H1 (cell line): ENCODE results near the gene KCNC4. TPM values are rescaled to one million over a fixed set of nuclear protein-coding genes. Genes with fewer than 3 reads are reported as not detected.

Experiments
- CTCF ChIA-PET: fragments of 300-600 bp; sonication (Branson Sonifier 250); formaldehyde crosslinking; loops from one replicate; lab custom pipeline; 2021; ENCODE audit not compliant: partially characterized antibody; lab: Charles Lee
- POLR2A ChIA-PET: fragments of 300-600 bp; sonication (Branson Sonifier 250); formaldehyde crosslinking; loops from one replicate; lab custom pipeline; 2021; ENCODE audit warnings: inconsistent platforms; ENCODE audit not compliant: partially characterized antibody; lab: Charles Lee
- DNase-seq, 2 experiments: peaks; one replicate each; pipeline versions ENCODE4 v3.0.0 to v3.0.0-alpha.2; 2010 to 2022; ENCODE audit warnings: low spot score in 2 of 2, low read depth in 1 of 2, mixed read lengths in 1 of 2
- FAIRE-seq: peaks from 2 replicates; lab custom pipeline; 2011; peaks lifted over from hg19 to GRCh38; lab: Jason Lieb, UNC
- H2AFZ ChIP-seq: 2 replicates; pipeline ENCODE4 v1.8.1; 2012; ENCODE audit warnings: low read length, inconsistent platforms
- H2AK5ac ChIP-seq: 2 replicates; pipeline ENCODE4 v1.6.1; 2013; ENCODE audit warnings: low read depth, low read length
- H2BK120ac ChIP-seq: replicated peaks from 2 replicates; pipeline ENCODE3; 2013; ENCODE audit warnings: low read depth, low read length, inconsistent platforms
- H2BK12ac ChIP-seq: 2 replicates; pipeline ENCODE4 v1.6.1; 2013; ENCODE audit warnings: low read depth, low read length
- H2BK15ac ChIP-seq: 2 replicates; pipeline ENCODE4 v1.6.1; 2013; ENCODE audit warnings: low read length
- H2BK20ac ChIP-seq: 2 replicates; pipeline ENCODE4 v1.6.1; 2013; ENCODE audit warnings: low read length
- H2BK5ac ChIP-seq: 2 replicates; pipeline ENCODE4 v1.6.1; 2013; ENCODE audit warnings: low read depth, low read length
- H3K14ac ChIP-seq: 2 replicates; pipeline ENCODE4 v1.6.1; 2013; ENCODE audit warnings: inconsistent platforms; ENCODE audit not compliant: insufficient read length
- H3K18ac ChIP-seq: 2 replicates; pipeline ENCODE4 v1.6.1; 2013; ENCODE audit warnings: low read length; ENCODE audit errors: extremely low read depth
- H3K23ac ChIP-seq: 2 replicates; pipeline ENCODE4 v1.6.1; 2013; ENCODE audit warnings: inconsistent platforms; ENCODE audit not compliant: insufficient read length
- H3K23me2 ChIP-seq: 2 replicates; pipeline ENCODE4 v1.6.1; 2013; ENCODE audit warnings: low read depth, low read length
- H3K27ac ChIP-seq: 2 replicates; pipeline ENCODE4 v1.6.1; 2011; ENCODE audit warnings: low read depth, low read length, inconsistent platforms
- H3K27me3 ChIP-seq, 4 experiments: replicated peaks in 1 of 4; 1 replicate in 1 of 4; 2 replicates in 3 of 4; pipeline versions ENCODE4 v1.6.1 to v1.8.1; 2011 to 2013; ENCODE audit warnings: low read length in 3 of 4, mild to moderate bottlenecking in 3 of 4, inconsistent platforms in 2 of 4, mixed read lengths in 2 of 4, moderate library complexity in 1 of 4; ENCODE audit not compliant: control insufficient read depth in 3 of 4, insufficient read depth in 3 of 4; ENCODE audit errors: extremely low read depth in 1 of 4
- H3K36me3 ChIP-seq, 4 experiments: 2 replicates each; pipeline versions ENCODE4 v1.6.1 to v1.8.1; 2011 to 2013; ENCODE audit warnings: mild to moderate bottlenecking in 4 of 4, low read length in 3 of 4, moderate library complexity in 2 of 4, control low read depth in 1 of 4, inconsistent platforms in 1 of 4; ENCODE audit not compliant: insufficient read depth in 4 of 4, control insufficient read depth in 2 of 4
- H3K4ac ChIP-seq: replicated peaks from 2 replicates; pipeline ENCODE3; 2013; ENCODE audit warnings: low read length, low read depth, mixed read lengths, inconsistent platforms; ENCODE audit not compliant: insufficient read length
- H3K4me1 ChIP-seq, 4 experiments: replicated peaks in 1 of 4; 1 replicate in 1 of 4; 2 replicates in 3 of 4; pipeline versions ENCODE4 v1.6.1 to v1.8.1; 2011 to 2013; ENCODE audit warnings: low read length in 3 of 4, inconsistent platforms in 2 of 4, mixed read lengths in 1 of 4; ENCODE audit not compliant: insufficient read depth in 4 of 4, control insufficient read depth in 3 of 4
- H3K4me2 ChIP-seq, 2 experiments: 2 replicates each; pipeline versions ENCODE4 v1.6.1 to v1.8.1; 2011 to 2013; ENCODE audit warnings: low read depth in 2 of 2, low read length in 2 of 2, control low read depth in 1 of 2, inconsistent platforms in 1 of 2, mild to moderate bottlenecking in 1 of 2; ENCODE audit not compliant: insufficient read depth in 1 of 2
- H3K4me3 ChIP-seq, 4 experiments: fragments of 200-600, 300-600 bp in 1 of 4; sonication (generic), shearing (Covaris generic), sonication (Bioruptor Twin) in 1 of 4; 2 replicates each; pipeline versions ENCODE4 v1.5.1 to v1.8.1; 2011 to 2016; ENCODE audit warnings: low read length in 4 of 4, low read depth in 3 of 4, control low read depth in 2 of 4, inconsistent platforms in 2 of 4, mild to moderate bottlenecking in 2 of 4, mixed read lengths in 1 of 4, moderate library complexity in 1 of 4; ENCODE audit not compliant: insufficient read depth in 2 of 4; ENCODE audit errors: extremely low read depth in 1 of 4
- H3K56ac ChIP-seq: replicated peaks from 2 replicates; pipeline ENCODE3; 2013; ENCODE audit warnings: low read depth, mild to moderate bottlenecking, mixed read lengths, low read length, inconsistent platforms; ENCODE audit not compliant: insufficient read length
- H3K79me1 ChIP-seq: 2 replicates; pipeline ENCODE4 v1.6.1; 2013; ENCODE audit warnings: low read depth, low read length, control low read depth
- H3K79me2 ChIP-seq, 2 experiments: 2 replicates each; pipeline versions ENCODE4 v1.6.1 to v1.8.1; 2012 to 2013; ENCODE audit warnings: low read length in 2 of 2, mild to moderate bottlenecking in 2 of 2, inconsistent platforms in 1 of 2; ENCODE audit not compliant: insufficient read depth in 2 of 2, control insufficient read depth in 1 of 2
- H3K9ac ChIP-seq, 4 experiments: replicated peaks in 1 of 4; 1 replicate in 1 of 4; 2 replicates in 3 of 4; pipeline versions ENCODE4 v1.6.1 to v1.8.1; 2011 to 2013; ENCODE audit warnings: low read depth in 3 of 4, low read length in 3 of 4, control low read depth in 2 of 4, mild to moderate bottlenecking in 2 of 4, moderate library complexity in 2 of 4, inconsistent platforms in 1 of 4; ENCODE audit errors: extremely low read depth in 1 of 4
- H3K9me3 ChIP-seq, 2 experiments: 2 replicates each; pipeline versions ENCODE4 v1.6.1 to v1.8.1; 2012 to 2013; ENCODE audit warnings: mild to moderate bottlenecking in 2 of 2, moderate library complexity in 2 of 2, control low read depth in 1 of 2, inconsistent platforms in 1 of 2, low read depth in 1 of 2, low read length in 1 of 2, mixed read lengths in 1 of 2; ENCODE audit not compliant: insufficient read depth in 2 of 2
- H4K20me1 ChIP-seq, 2 experiments: replicated peaks in 1 of 2; 2 replicates each; pipeline versions ENCODE3 to v1.8.1; 2011 to 2013; ENCODE audit warnings: inconsistent platforms in 2 of 2, low read length in 2 of 2, mild to moderate bottlenecking in 1 of 2; ENCODE audit not compliant: insufficient read depth in 2 of 2, control insufficient read depth in 1 of 2
- H4K5ac ChIP-seq: 2 replicates; pipeline ENCODE4 v1.6.1; 2013; ENCODE audit warnings: low read length, low read depth, mixed read lengths, inconsistent platforms; ENCODE audit not compliant: insufficient read length
- H4K8ac ChIP-seq: 2 replicates; pipeline ENCODE4 v1.8.0; 2013; ENCODE audit warnings: mild to moderate bottlenecking, moderate library complexity, low read length, inconsistent platforms; ENCODE audit not compliant: insufficient read depth; ENCODE audit errors: extremely low read depth
- H4K91ac ChIP-seq: replicated peaks from 2 replicates; pipeline ENCODE3; 2013; ENCODE audit warnings: low read length, mixed read lengths, inconsistent platforms; ENCODE audit not compliant: insufficient read length
- CTBP2 ChIP-seq: IDR thresholded peaks from 2 replicates; pipeline ENCODE4 v1.7.0; 2011; ENCODE audit warnings: borderline replicate concordance, mild to moderate bottlenecking, moderate library complexity, mixed read lengths, low read length; ENCODE audit not compliant: insufficient read depth, insufficient read length
- EGR1 ChIP-seq: IDR thresholded peaks from 2 replicates; pipeline ENCODE4 v1.6.1; 2011; ENCODE audit warnings: low read depth, low read length, borderline replicate concordance
- POU5F1 ChIP-seq: IDR thresholded peaks from 2 replicates; pipeline ENCODE4 v1.6.1; 2011; ENCODE audit warnings: low read depth, mild to moderate bottlenecking, low read length, moderate library complexity
- TBP ChIP-seq: IDR thresholded peaks from 2 replicates; pipeline ENCODE4 v1.6.1; 2011; ENCODE audit warnings: low read depth, low read length, improper control_type of control experiment
- WGBS, 2 experiments: shearing (Covaris generic) in 1 of 2; methylation state at CpG; one replicate each; pipeline versions ENCODE4 v1.1.6 to v1.1.7; 2013 to 2015; ENCODE audit warnings: low lambda C conversion rate in 2 of 2, mixed read lengths in 2 of 2, inconsistent platforms in 1 of 2, low coverage in 1 of 2, missing lambda C conversion rate in 1 of 2; ENCODE audit not compliant: insufficient replicate concordance in 2 of 2, insufficient coverage in 1 of 2, insufficient read length in 1 of 2; ENCODE audit errors: extremely low coverage in 1 of 2, missing lambda C conversion rate in 1 of 2; 5-methylcytosine and 5-hydroxymethylcytosine counted together
- polyA plus RNA-seq, 7 experiments: library from polyadenylated mRNA; depleted of rRNA in 3 of 7; stranded (reverse) in 5 of 7; unstranded in 2 of 7; fragments of >200 nt in 5 of 7; fragments of 200-250 nt in 2 of 7; gene quantifications; 1 replicate in 5 of 7; 2 replicates in 1 of 7; 4 replicates in 1 of 7; pipeline versions ENCODE4 v1.2.1 to v1.2.3, GENCODE V29; 2011 to 2013; ENCODE audit warnings: missing spikeins in 2 of 7, mixed read lengths in 2 of 7
- total RNA-seq: library from RNA; stranded (reverse); fragmentation: NEBNext Ultra II Directional; extraction: Animal tissue kit (Norgen Biotek cat#: 25700); gene quantifications from 2 replicates; pipeline ENCODE4 v1.2.1, GENCODE V29; 2021
- TF ChIP-seq, protein P1 (sequence below): IDR thresholded peaks from 2 replicates; pipeline ENCODE4 v1.6.1; 2012; ENCODE audit warnings: low read length, inconsistent platforms
- TF ChIP-seq, protein P2 (sequence below), 3 experiments: IDR thresholded peaks; 1 replicate in 2 of 3; 2 replicates in 1 of 3; pipeline versions ENCODE4 v1.5.1 to v1.6.1; 2011; ENCODE audit warnings: low read length in 3 of 3, mild to moderate bottlenecking in 3 of 3, inconsistent platforms in 2 of 3, low read depth in 1 of 3, moderate library complexity in 1 of 3; ENCODE audit not compliant: insufficient read depth in 1 of 3; ENCODE audit errors: control extremely low read depth in 1 of 3
- TF ChIP-seq, protein P3 (sequence below): IDR thresholded peaks from 2 replicates; pipeline ENCODE4 v1.6.1; 2011; ENCODE audit warnings: low read depth, mild to moderate bottlenecking, low read length; ENCODE audit not compliant: insufficient read depth

The KCNC4 gene
- total and polyA plus RNA-seq, 2 of the 8 experiments (the other 6 are each of a cell fraction or from before 2014, with no cell fraction given): 8.1 to 11.2 TPM

DNA sequence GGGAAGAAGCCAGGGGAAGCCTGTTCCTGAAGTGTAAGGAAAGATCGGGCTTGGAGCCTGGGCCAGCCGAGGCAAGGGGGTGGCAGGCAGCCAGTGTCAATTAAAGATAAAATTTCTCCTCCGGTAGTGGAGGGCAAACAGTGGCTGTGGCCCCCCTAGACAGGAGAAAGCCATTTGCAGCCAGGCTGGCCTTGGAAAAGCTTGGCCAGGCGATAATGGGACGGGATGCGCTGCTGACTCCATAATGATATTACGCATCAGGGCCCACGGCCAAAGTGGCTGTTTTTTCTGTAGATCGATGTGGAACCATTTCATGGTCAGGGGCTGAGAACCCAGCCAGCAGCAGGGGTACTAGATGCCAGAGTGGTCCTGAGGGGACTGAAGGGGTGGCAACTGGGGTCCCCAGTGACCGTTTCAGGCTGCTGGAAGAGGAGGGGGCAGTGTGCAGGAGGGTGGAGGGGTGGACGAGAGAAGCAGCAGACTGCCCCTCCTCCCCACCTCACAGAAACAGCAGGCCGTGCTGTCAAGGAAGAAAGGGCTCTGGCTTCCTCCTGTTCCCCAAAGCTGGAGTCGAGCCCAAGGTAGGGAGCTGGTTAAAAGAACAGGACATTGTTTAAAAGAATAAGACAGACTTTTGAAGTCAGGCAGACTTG is 25.2 kb downstream of the KCNC4 start:
- no peak overlapping the region for H3K4ac ChIP-seq
- peaks cover 0 to 2% of the 10 kb centered on the region in 2 experiments for H4K20me1 ChIP-seq
- H4K8ac ChIP-seq: no peak overlapping the region; the same call in 1 of the 2 replicates
- H3K9me3 ChIP-seq: no peaks in the 10 kb centered on the region
- H3K56ac ChIP-seq: no peak overlapping the region
- H3K4me3 ChIP-seq: no peak overlapping the region
- no peak overlapping the region; the same call in 1 of the 2 replicates for H2BK20ac ChIP-seq
- H2AFZ ChIP-seq: no peak overlapping the region
- no peak overlapping the region for H3K18ac ChIP-seq
- no peak overlapping the region for H3K27ac ChIP-seq
- H3K36me3 ChIP-seq: peaks cover 0 to 5% (median 0%) of the 10 kb centered on the region in 4 experiments; a peak in 3 of 8 replicates
- H3K4me2 ChIP-seq: no peak overlapping the region
- no peak overlapping the region for H3K23ac ChIP-seq
- H4K5ac ChIP-seq: no peak overlapping the region
- ChIA-PET POLR2A (interaction anchor here (0.6 to 1.1 kb wide), 2 partner anchors 10 to 56 kb away, joined by 3 read pairs; no protein-coding TSS in a partner anchor), CTCF (interaction anchor here (1.3 to 3.0 kb wide), 5 partner anchors 8 to 225 kb away, joined by 4 to 10 read pairs (median 4); no protein-coding TSS in a partner anchor)
- no peak overlapping the region for H3K14ac ChIP-seq
- no peak overlapping the region for H2BK120ac ChIP-seq
- H3K4me1 ChIP-seq: peaks cover 0 to 6% (median 3%) of the 10 kb centered on the region in 4 experiments; a peak in 3 of 7 replicates
- H3K27me3 ChIP-seq: no peaks in the 10 kb centered on the region; a peak in 1 of 7 replicates
- H2BK15ac ChIP-seq: no peak overlapping the region
- H3K9ac ChIP-seq: no peak overlapping the region
- WGBS, 2 experiments: 87% methylated on average over 13 of the region's 13 CpGs; no CpG with 5 or more reads in 1 of the 2 experiments
- no peaks in the 10 kb centered on the region for H3K79me2 ChIP-seq
- no peak overlapping the region for H2BK12ac ChIP-seq
- no peak overlapping the region for H2AK5ac ChIP-seq
- FAIRE-seq: no peak
- H3K23me2 ChIP-seq: no peaks in the 10 kb centered on the region; the same call in 1 of the 2 replicates
- DNase-seq: no peak
- H2BK5ac ChIP-seq: no peak overlapping the region
- H4K91ac ChIP-seq: no peak overlapping the region
- no peaks in the 10 kb centered on the region for H3K79me1 ChIP-seq
- TF ChIP-seq, protein P1, sequence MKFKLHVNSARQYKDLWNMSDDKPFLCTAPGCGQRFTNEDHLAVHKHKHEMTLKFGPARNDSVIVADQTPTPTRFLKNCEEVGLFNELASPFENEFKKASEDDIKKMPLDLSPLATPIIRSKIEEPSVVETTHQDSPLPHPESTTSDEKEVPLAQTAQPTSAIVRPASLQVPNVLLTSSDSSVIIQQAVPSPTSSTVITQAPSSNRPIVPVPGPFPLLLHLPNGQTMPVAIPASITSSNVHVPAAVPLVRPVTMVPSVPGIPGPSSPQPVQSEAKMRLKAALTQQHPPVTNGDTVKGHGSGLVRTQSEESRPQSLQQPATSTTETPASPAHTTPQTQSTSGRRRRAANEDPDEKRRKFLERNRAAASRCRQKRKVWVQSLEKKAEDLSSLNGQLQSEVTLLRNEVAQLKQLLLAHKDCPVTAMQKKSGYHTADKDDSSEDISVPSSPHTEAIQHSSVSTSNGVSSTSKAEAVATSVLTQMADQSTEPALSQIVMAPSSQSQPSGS: no peak
- no peak for TF ChIP-seq EGR1
- no peak for TF ChIP-seq CTBP2
- TF ChIP-seq, protein P2, sequence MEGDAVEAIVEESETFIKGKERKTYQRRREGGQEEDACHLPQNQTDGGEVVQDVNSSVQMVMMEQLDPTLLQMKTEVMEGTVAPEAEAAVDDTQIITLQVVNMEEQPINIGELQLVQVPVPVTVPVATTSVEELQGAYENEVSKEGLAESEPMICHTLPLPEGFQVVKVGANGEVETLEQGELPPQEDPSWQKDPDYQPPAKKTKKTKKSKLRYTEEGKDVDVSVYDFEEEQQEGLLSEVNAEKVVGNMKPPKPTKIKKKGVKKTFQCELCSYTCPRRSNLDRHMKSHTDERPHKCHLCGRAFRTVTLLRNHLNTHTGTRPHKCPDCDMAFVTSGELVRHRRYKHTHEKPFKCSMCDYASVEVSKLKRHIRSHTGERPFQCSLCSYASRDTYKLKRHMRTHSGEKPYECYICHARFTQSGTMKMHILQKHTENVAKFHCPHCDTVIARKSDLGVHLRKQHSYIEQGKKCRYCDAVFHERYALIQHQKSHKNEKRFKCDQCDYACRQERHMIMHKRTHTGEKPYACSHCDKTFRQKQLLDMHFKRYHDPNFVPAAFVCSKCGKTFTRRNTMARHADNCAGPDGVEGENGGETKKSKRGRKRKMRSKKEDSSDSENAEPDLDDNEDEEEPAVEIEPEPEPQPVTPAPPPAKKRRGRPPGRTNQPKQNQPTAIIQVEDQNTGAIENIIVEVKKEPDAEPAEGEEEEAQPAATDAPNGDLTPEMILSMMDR (IDR thresholded peaks at IDR 0.05; ENCODE audit: control extremely low read depth in 1 of 3, insufficient read depth in 1 of 3, low read depth in 1 of 3, low read length in 3 of 3): no peak
- no peak for TF ChIP-seq TBP
- TF ChIP-seq, protein P3, sequence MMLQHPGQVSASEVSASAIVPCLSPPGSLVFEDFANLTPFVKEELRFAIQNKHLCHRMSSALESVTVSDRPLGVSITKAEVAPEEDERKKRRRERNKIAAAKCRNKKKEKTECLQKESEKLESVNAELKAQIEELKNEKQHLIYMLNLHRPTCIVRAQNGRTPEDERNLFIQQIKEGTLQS: no peak
- no peak for TF ChIP-seq POU5F1
